KBM-7 (cell line): Measurements from ENCODE around the gene CHRNA4.

ENCODE experiments used
- DNase-seq: peaks from one replicate; pipeline ENCODE4 v3.0.0-alpha.2; 2015
- in situ Hi-C: fragments of 300-500 bp; cut with MboI; formaldehyde crosslinking; loops from 2 replicates; pipeline ENCODE4 v1.14.3; 2020; ENCODE audit warnings: low sequenced_read_pairs, low pct_unique_long_range_greater_than_20kb, mixed read lengths

CHRNA4 gene

GRCh38 chr20:63328026-63328700 is 33.0 kb downstream of the CHRNA4 start:
- DNase-seq, result no peak
- in situ Hi-C loops, result no loop called here

GRCh38 chr20:63327231-63327745 is 33.9 kb downstream of the CHRNA4 start:
- no peak for DNase-seq
- in situ Hi-C loops, result no loop called here

GRCh38 chr20:63326314-63327230 is 34.6 kb downstream of the CHRNA4 start:
- no peak for DNase-seq
- in situ Hi-C loops, result no loop called here

GRCh38 chr20:63325554-63326313 is 35.4 kb downstream of the CHRNA4 start:
- in situ Hi-C loops, result no loop called here
- DNase-seq, result no peak

GRCh38 chr20:63325021-63325471 is 36.1 kb downstream of the CHRNA4 start:
- in situ Hi-C loops, result no loop called here
- no peak for DNase-seq

GRCh38 chr20:63323357-63323981 is 37.7 kb downstream of the CHRNA4 start:
- in situ Hi-C loops, result no loop called here
- no peak for DNase-seq

- DNase-seq, result no peak
- in situ Hi-C loops, result no loop called here
Measured at GRCh38 chr20:63322933-63323273, 38.2 kb downstream of the CHRNA4 start.

- in situ Hi-C loops, result no loop called here
- no peak for DNase-seq
Measured at GRCh38 chr20:63322146-63322932, 38.8 kb downstream of the CHRNA4 start.

GRCh38 chr20:63321148-63321831 is 39.9 kb downstream of the CHRNA4 start:
- in situ Hi-C loops, result no loop called here
- no peak for DNase-seq

GRCh38 chr20:63320616-63321147 is 40.5 kb downstream of the CHRNA4 start:
- no peak for DNase-seq
- in situ Hi-C loops, result no loop called here

GRCh38 chr20:63320041-63320511 is 41.1 kb downstream of the CHRNA4 start:
- no peak for DNase-seq
- in situ Hi-C loops, result no loop called here

GRCh38 chr20:63319164-63320040 is 41.7 kb downstream of the CHRNA4 start:
- no peak for DNase-seq
- in situ Hi-C loops, result no loop called here

- in situ Hi-C loops, result no loop called here
- DNase-seq, result no peak
Measured at GRCh38 chr20:63318391-63319163, 42.6 kb downstream of the CHRNA4 start.

GRCh38 chr20:63317601-63318291 is 43.4 kb downstream of the CHRNA4 start:
- in situ Hi-C loops, result no loop called here
- DNase-seq, result no peak

- DNase-seq, result no peak
- in situ Hi-C loops, result no loop called here
Measured at GRCh38 chr20:63317061-63317460, 44.1 kb downstream of the CHRNA4 start.
